Activated naive CD8-positive, alpha-beta T cell treated with anti-CD3 and anti-CD28 coated beads, Interleukin-2, amount 50 U/mL, for 16 hours (primary cell): ENCODE results near the gene SAMD5.

Experiments
- DNase-seq: peaks from one replicate; pipeline ENCODE4 v3.0.0-alpha.2; 2020; ENCODE audit warnings: low read depth, low spot score

SAMD5 gene

DNA sequence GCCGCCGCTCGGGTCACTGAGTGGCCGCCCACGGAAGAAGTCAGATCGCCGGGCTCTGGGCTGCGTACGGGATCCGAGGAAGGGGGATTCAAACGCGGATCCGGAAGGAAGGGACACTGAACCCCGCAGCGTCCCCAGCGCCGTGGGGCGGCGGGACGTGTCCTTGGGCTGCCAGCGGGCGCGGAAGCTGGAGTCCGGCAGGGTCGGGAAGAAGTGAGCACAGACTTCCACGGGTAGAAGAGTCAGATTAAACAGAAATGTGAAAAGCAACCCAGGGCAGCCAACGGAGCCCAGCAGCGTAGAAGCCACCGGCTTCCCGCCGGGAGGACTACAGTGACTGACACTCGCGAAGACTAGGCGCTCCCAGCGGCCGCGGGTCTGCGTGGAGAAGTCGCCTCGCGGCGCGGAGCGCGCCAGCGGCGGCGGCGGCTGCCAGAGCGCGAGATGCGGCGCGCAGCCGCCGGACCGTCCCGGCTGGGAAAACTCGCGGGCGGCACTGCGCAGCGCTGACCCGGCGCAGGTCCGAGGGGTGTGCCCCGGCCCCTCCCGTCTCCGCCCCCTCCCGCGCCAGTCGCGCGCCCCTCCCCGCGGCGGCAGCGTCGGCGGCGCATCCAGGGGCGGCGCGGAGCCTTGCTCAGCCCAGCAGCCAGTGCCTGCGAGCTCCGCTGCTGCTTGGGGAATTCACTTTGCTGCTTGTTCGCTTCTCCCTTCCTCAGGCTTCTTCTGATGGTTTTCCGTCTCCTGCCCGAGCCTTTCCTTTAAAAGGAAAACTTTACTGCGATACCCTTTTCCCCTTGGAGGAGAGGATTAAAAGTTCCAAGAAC lies at the start of gene SAMD5:
TSS of gene SAMD5 (plus strand) at position 649 of the 824 bp plus-strand sequence. CDS start 239 bp downstream, outside the sequence.
- no peak for DNase-seq

DNA sequence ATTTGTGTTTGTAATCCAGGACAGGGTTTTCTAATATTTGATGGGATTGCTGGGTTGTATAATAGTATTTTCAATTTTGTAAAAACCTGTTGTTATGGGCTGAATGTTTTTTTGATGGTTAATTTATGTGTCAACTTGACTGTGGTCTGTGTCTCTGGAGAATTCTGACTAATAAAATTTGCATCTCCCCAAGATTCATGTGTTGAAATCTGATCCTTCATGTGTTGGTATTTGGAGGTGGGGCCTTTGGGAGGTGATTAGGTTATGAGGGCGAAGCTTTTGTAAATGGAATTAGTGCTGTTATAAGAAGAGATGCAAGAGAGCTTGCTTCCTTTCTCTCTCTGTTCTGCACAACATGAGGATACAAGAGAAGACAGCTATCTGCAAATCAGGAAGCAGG lies 48.7 kb upstream of the SAMD5 start:
- no peak for DNase-seq

- DNase-seq, result no peak
Measured at GRCh38 chr6:147463651-147464050, 44.8 kb upstream of the SAMD5 start.

DNA sequence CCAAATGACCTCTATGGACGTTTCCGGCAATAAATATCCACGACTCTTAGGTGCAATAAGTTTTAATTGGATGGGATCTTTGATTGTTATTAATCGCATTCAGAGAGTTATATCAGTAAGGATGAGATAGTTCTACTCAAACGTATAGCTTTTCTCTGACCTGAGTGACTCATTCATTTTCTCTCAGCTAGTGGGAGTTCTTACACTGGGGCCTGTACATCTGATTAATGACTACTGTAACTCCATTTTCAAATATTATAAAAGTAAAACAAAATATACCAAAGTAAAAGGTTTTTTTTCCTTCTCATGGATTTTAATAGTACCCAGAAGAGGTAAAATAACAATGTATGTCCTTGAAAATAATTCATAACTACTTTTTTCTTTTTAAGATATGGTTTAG lies 41.1 kb upstream of the SAMD5 start:
- DNase-seq, result no peak

GRCh38 chr6:147467886-147468285 lies 40.6 kb upstream of the SAMD5 start:
- DNase-seq, result no peak

DNA sequence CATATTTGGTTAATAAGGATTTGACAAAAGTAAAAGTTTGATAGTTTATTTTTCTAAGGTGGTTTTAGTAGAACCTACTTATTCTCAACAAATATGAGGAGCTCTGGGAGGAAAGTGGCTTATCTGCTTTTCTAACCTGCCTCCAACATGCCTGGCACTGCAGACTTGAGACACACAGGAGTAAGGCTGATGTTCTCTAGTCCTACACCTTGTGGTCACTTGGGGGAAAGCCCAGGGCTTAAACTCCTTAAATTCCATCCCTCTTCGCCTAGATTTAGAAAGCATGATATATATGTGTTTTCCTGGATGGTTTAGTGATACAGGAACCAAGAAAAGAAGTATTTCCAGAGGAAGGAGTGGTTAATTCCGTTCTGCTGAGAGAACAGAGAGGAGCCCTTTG lies 39.9 kb upstream of the SAMD5 start:
- no peak for DNase-seq

DNA sequence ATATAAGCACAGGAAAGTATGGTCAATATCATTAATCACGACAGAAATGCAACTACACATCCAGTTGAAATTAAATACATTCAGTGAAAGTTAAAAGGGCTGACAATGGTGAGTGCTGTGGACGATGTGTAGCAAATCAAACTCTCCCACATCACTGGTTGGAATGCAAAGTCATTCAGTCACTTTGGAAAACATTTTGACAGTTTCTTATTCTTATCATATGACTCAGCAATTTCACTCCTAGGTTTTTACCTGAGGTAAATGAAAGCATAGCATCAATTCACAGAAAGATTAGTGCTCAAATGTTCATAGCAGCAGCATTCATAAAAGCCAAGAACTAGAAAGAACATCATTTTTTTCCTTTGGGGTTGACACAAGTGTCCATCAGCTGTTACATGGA lies 28.6 kb upstream of the SAMD5 start:
- DNase-seq, result no peak

GRCh38 chr6:147486683-147487082 lies 21.8 kb upstream of the SAMD5 start:
- DNase-seq, result no peak

GRCh38 chr6:147497472-147497871 lies 11.0 kb upstream of the SAMD5 start:
- no peak for DNase-seq

DNA sequence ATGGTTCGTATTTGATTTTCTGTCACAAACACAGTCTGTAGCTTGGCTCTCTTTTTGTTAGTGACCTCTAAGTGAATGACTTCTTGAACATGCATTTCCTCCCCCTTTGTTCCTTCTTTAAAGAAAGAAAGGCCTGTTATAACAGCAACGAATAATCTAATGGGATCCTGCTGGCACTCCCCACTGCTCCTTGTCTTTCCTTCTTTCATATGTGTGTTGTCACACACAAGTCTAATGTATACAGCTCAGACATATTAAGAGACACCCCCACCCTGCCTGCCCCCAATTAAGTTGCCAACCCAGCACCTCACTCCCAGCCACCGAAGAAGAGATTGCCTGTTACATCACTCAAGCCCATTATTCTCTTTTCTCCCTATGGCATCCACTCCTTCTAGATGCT lies 4.9 kb upstream of the SAMD5 start:
- no peak for DNase-seq

DNA sequence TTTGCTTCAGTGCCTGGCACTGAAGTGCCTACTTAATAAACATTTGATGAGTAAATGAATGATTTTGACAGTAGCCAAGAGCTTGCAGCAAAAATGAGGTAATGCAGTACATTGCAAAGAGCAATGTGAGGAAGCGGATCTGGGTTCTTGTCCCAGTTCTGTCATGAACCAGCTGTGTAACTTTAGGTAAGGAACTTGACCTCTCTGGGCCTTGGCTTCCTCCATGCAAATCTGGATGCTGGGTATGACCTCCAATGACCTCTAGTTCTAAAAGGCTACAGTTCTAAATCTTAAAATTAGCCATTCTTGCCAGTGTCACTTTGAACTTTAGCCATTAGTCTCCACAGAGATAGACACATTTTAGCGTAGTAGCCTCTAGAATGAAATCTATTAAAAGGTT lies 3.6 kb upstream of the SAMD5 start:
- no peak for DNase-seq

DNA sequence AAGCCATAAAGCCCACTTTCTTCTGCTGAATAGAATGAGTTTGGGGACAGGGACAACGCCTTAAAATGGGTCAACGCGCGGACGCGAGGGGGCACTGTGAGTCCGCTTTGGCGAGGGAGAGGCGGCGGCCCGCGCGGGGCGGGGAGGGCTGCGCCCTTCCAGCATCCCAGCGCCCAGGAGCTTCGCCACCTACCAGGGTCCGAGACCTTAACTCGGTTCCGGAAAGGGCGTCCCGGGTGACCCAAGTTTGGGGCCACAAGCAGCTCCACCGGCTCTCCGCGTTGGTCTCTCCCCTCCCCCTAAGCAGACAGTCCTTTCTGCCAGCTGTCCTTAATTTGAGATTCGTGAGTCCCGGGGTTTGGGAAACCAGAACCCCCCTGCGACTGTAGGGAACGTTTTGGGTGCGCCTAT lies 1.8 kb upstream of the SAMD5 start:
- DNase-seq, result no peak

DNA sequence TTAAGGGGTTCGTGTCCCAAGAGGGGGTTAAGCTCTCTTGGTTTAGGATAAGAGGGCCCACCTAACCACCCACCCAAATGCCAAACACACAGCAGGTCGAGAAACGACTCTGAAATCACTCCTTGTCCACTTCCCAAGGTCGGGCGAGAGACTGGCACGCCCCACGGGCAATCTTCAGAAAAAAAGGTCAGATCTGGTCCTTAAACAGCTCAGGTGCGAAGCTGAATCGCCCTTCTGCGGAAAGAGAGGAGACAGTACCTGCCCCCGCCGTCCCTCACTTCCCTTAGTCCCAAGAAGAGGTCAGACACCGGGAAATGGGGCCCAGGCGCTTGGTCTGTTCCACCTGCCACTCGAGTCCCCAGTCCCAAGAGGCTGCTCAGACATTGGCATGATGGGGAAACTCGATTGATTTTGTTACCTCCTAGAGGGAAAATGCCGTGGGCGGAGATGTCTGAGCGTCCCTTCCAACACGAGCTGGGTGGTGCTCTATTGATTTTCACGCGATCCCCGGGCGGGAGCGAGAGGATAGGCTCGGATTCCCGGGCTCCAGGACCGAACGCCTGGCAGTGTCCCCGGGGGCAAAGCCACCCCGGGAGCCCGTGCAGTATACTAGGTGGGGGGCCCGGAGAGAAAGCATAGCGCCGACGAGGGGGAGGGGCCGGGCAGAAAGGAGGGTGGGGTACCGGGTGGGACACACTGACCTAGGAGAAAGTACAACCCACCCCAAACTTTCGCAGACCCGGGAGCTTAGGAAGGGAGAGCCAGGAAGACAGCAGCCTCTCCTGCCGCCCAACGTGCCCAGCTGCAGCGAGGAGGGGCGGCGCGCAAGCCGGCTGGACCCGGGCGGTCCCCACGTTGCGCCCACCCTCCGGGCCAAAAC lies 1.1 kb upstream of the SAMD5 start:
- no peak for DNase-seq

GRCh38 chr6:147508866-147509608 lies 547 bp downstream of the SAMD5 start:
- DNase-seq, result no peak

GRCh38 chr6:147509891-147510290 lies 1.4 kb downstream of the SAMD5 start:
- DNase-seq, result no peak

- no peak for DNase-seq
Measured at GRCh38 chr6:147510929-147511590, 2.6 kb downstream of the SAMD5 start.

DNA sequence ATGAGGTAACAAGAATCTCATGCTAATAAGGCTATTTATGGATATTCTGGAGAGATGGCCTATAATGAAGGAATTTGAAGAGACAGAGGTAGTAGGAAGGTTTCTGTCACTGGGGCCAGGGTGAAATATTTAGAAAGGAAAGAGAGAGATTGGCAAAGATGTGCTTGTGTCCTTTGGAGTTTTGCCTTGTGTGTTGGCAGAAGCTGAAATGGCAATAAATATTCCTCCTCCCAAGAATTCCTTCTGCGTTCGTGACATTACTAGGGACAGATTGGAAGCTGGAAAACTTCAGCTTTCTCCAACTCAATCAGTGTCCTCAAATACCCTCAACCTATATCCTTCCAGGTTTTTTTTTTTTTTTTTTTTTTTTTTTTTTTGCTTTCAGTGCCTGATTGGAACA lies 6.3 kb downstream of the SAMD5 start:
- DNase-seq, result no peak

GRCh38 chr6:147515327-147515726 lies 6.8 kb downstream of the SAMD5 start:
- no peak for DNase-seq

GRCh38 chr6:147522597-147522996 lies 14.1 kb downstream of the SAMD5 start:
- DNase-seq, result no peak

DNA sequence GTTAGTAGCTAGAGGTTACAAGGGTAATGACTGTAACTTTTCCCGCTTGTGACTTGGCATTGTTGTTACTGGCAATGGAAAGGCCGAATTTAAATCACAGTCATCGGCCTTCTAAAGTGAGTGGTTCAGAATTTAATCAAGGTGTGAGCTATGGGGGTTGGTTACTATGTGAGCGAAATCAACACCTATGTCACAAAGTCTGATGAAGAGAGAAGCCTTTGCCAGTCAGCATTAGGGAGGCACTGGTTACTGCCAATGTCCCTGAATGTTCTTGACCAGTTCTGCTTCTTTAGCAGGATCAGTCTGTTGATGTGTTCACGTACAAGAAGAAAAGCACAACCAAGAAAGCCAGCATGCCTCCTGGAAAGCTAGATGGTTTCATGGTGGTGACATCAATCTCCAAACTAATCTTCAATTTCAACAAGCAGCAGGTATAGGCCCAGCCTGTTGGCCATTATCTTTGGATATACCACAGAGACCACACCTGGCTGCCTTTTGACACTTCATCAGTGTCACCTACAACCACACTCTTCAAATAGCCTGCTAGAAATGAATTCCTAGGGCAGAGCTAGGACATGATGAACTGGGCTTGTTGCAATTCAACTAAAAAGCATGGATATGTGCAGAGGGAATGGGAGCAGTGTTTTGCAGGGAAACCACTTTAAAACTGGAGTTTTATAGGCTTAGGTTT lies 17.2 kb downstream of the SAMD5 start:
- no peak for DNase-seq

DNA sequence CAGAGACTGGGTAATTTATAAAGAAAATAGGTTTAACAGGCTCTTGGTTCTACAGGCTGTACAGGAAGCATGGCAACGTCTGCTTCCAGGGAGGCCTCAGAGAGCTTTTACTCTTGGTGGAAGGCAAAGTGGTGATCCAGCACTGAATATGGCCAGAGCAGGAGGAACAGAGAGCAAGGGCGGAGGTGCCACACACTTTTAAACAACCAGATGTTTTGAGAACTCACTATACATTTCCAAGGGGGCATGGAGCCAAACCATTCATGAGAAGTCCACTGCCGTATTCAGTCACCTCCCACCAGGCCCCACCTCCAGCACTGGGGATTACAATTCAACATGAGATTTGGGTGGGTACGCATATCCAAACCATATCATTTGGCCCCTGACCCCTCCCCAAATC lies 18.7 kb downstream of the SAMD5 start:
- no peak for DNase-seq
